ENCODE results near the gene CCDC181.

Gene CCDC181

GRCh38 chr1:169468982-169469381 is 41.7 kb upstream of the CCDC181 start:
- Histone ChIP-seq H3K9me3 (ENCODE audit: severe bottlenecking) (no peaks in the 10 kb centered on the region), H3K36me3 (no peaks in the 10 kb centered on the region), H3K27ac (no peak overlapping the region), H3K27me3 (ENCODE audit: insufficient read depth, low read depth, severe bottlenecking) (no peaks in the 10 kb centered on the region), H3K4me3 (ENCODE audit: low read depth, low read length) (no peak overlapping the region)
- no peak for TF ChIP-seq CTCF (IDR thresholded peaks at IDR 0.05; ENCODE audit: low read depth, low read length)
- no peak for DNase-seq

- Histone ChIP-seq H3K27ac (no peak overlapping the region), H3K4me3 (ENCODE audit: low read depth, low read length) (no peak overlapping the region), H3K9me3 (ENCODE audit: severe bottlenecking) (no peaks in the 10 kb centered on the region), H3K27me3 (ENCODE audit: insufficient read depth, low read depth, severe bottlenecking) (no peaks in the 10 kb centered on the region), H3K36me3 (no peaks in the 10 kb centered on the region)
- peak; percentile 6 for DNase-seq
- no peak for TF ChIP-seq CTCF (IDR thresholded peaks at IDR 0.05; ENCODE audit: low read depth, low read length)
Observed at GRCh38 chr1:169466259-169467230, 39.3 kb upstream of the CCDC181 start.

GRCh38 chr1:169465281-169465680 is 38.0 kb upstream of the CCDC181 start:
- Histone ChIP-seq H3K4me3 (ENCODE audit: low read depth, low read length) (no peak overlapping the region), H3K36me3 (no peaks in the 10 kb centered on the region), H3K9me3 (ENCODE audit: severe bottlenecking) (no peaks in the 10 kb centered on the region), H3K27me3 (ENCODE audit: insufficient read depth, low read depth, severe bottlenecking) (no peaks in the 10 kb centered on the region), H3K27ac (no peak overlapping the region)
- no peak for TF ChIP-seq CTCF (IDR thresholded peaks at IDR 0.05; ENCODE audit: low read depth, low read length)
- DNase-seq, result no peak

GRCh38 chr1:169462385-169462784 is 35.1 kb upstream of the CCDC181 start:
- Histone ChIP-seq H3K27me3 (ENCODE audit: insufficient read depth, low read depth, severe bottlenecking) (no peaks in the 10 kb centered on the region), H3K36me3 (no peaks in the 10 kb centered on the region), H3K9me3 (ENCODE audit: severe bottlenecking) (no peaks in the 10 kb centered on the region), H3K27ac (no peak overlapping the region), H3K4me3 (ENCODE audit: low read depth, low read length) (no peak overlapping the region)
- TF ChIP-seq CTCF (IDR thresholded peaks at IDR 0.05; ENCODE audit: low read depth, low read length), result no peak
- DNase-seq, result no peak

- H3K4me3 ChIP-seq (ENCODE audit: low read depth, low read length), result no peak overlapping the region
- H3K27ac ChIP-seq, result no peak overlapping the region
- no peaks in the 10 kb centered on the region for H3K9me3 ChIP-seq (ENCODE audit: severe bottlenecking)
- no peak for TF ChIP-seq CTCF (IDR thresholded peaks at IDR 0.05; ENCODE audit: low read depth, low read length)
- DNase-seq, result no peak
- H3K27me3 ChIP-seq (ENCODE audit: insufficient read depth, low read depth, severe bottlenecking), result no peaks in the 10 kb centered on the region
- no peaks in the 10 kb centered on the region for H3K36me3 ChIP-seq
Observed at GRCh38 chr1:169461390-169462000, 34.2 kb upstream of the CCDC181 start.
